ENCODE data around the gene SLC1A1.

SLC1A1 gene

GRCh38 chr9:4495537-4495936 is 5.3 kb downstream of the SLC1A1 start:
- H3K4me3 ChIP-seq (ENCODE audit: low read length): no peak overlapping the region
- no peak for DNase-seq (ENCODE audit: low read depth)
- TF ChIP-seq CTCF (conservative IDR thresholded peaks at IDR 0.05; ENCODE audit: low read depth, low read length): no peak

- no peak for DNase-seq (ENCODE audit: low read depth)
- no peak for TF ChIP-seq CTCF (conservative IDR thresholded peaks at IDR 0.05; ENCODE audit: low read depth, low read length)
- no peak overlapping the region for H3K4me3 ChIP-seq (ENCODE audit: low read length)
These were observed 6.2 kb downstream of the SLC1A1 start for GRCh38 chr9:4496497-4496896.

- no peak overlapping the region for H3K4me3 ChIP-seq (ENCODE audit: low read length)
- no peak for TF ChIP-seq CTCF (conservative IDR thresholded peaks at IDR 0.05; ENCODE audit: low read depth, low read length)
- no peak for DNase-seq (ENCODE audit: low read depth)
These were observed 7.1 kb downstream of the SLC1A1 start for GRCh38 chr9:4497395-4497794.

- no peak for DNase-seq (ENCODE audit: low read depth)
- no peak for TF ChIP-seq CTCF (conservative IDR thresholded peaks at IDR 0.05; ENCODE audit: low read depth, low read length)
These were observed 7.6 kb downstream of the SLC1A1 start for GRCh38 chr9:4497855-4498254.

GRCh38 chr9:4499917-4500316 is 9.6 kb downstream of the SLC1A1 start:
- TF ChIP-seq CTCF (conservative IDR thresholded peaks at IDR 0.05; ENCODE audit: low read depth, low read length): no peak
- no peak for DNase-seq (ENCODE audit: low read depth)
- no peak overlapping the region for H3K4me3 ChIP-seq (ENCODE audit: low read length)

More at GRCh38 chr9:4497855-4498254, 7.6 kb downstream of the SLC1A1 start:
- no peak overlapping the region for H3K4me3 ChIP-seq (ENCODE audit: low read length)

- no peak overlapping the region for H3K4me3 ChIP-seq (ENCODE audit: low read length)
- TF ChIP-seq CTCF (conservative IDR thresholded peaks at IDR 0.05; ENCODE audit: low read depth, low read length): no peak
- no peak for DNase-seq (ENCODE audit: low read depth)
These were observed 10.9 kb downstream of the SLC1A1 start for GRCh38 chr9:4501147-4501507.

GRCh38 chr9:4502444-4502843 is 12.2 kb downstream of the SLC1A1 start:
- TF ChIP-seq CTCF (conservative IDR thresholded peaks at IDR 0.05; ENCODE audit: low read depth, low read length): no peak
- no peak for DNase-seq (ENCODE audit: low read depth)
- no peak overlapping the region for H3K4me3 ChIP-seq (ENCODE audit: low read length)
